CD4-positive, alpha-beta T cell treated with Interleukin-15 for 1 hour (primary cell): Measurements from ENCODE around the gene ASB9.
"Not testable (repeated sequence)": the region's sequence is repeated elsewhere in the genome, so short reads cannot be mapped to it uniquely, and the experiment has no call there.

Experiments
- DNase-seq: peaks from one replicate; pipeline ENCODE4 v3.0.0-alpha.2; 2020

ASB9 gene, protein sequence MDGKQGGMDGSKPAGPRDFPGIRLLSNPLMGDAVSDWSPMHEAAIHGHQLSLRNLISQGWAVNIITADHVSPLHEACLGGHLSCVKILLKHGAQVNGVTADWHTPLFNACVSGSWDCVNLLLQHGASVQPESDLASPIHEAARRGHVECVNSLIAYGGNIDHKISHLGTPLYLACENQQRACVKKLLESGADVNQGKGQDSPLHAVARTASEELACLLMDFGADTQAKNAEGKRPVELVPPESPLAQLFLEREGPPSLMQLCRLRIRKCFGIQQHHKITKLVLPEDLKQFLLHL

GRCh38 chrX:15269618-15270521 lies at the start of gene ASB9:
TSS of gene ASB9 (minus strand) at chrX:15270083. CDS start at chrX:15269874, 209 bp downstream.
- peak; percentile 30 for DNase-seq

DNA sequence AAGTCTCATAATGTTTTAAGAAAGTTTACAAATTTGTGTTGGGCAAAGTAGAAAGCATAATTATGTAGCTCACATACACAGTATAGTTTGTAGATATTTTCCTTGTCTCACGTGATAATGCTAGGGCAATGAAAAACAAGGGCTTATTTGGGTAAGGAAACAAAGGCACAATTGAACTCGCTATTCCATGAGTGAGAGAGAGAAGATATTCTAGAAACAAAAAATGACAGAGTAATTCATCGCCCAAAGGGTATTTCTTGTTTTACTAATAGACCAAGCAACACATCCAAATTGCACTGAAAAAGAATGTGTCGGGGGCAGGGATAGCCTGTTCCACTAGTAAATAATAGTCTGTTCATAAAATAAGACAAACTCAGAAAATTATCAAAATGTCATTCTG lies 49.2 kb upstream of the ASB9 start:
- DNase-seq = no peak

DNA sequence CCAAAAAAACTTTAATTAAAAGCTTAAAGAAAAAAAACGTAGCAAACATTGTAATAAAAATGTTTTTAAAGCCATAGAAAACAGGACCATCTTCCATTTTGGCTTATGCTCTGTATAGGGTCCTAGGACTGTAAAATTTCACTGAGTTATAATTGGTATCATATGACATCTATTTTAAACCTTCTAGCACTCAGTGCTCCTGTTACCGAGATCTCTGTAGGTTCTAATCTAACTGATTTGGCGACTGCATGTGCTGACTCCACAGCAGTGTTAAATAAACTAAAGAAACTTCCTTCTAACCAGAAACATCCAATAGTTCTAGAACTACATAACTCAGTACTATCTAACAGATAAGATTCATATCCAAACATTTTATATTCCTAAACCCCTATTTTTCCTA lies 45.6 kb upstream of the ASB9 start, which contains the start of gene ASB11:
Gene ASB11 (minus strand): TSS at position 132 of the 400 bp plus-strand sequence. CDS start 35 bp downstream, at position 97.
- no peak for DNase-seq

GRCh38 chrX:15314472-15314871 lies 44.6 kb upstream of the ASB9 start:
- DNase-seq = no peak

DNA sequence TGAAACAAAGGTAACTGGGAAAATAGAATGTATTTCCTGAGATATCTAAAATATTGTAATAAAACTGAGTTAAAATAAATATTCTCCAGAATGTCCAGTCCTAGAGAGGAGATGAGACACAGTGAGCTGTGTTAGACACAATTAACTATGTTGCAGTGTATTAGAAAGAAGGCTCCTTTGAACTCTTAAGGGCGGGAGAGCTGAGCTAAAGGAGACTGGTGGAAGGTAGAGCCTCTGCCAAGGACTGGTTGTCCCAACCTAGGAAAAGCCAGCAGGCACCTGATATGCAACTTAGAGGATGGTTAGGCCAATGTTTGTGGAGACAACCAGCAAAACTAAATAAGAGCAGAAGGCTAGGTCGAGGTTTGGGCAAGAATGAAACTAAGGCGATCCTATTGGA lies 41.2 kb upstream of the ASB9 start:
- no peak for DNase-seq

- no peak for DNase-seq
Observed at GRCh38 chrX:15310117-15310516, 40.2 kb upstream of the ASB9 start.

DNA sequence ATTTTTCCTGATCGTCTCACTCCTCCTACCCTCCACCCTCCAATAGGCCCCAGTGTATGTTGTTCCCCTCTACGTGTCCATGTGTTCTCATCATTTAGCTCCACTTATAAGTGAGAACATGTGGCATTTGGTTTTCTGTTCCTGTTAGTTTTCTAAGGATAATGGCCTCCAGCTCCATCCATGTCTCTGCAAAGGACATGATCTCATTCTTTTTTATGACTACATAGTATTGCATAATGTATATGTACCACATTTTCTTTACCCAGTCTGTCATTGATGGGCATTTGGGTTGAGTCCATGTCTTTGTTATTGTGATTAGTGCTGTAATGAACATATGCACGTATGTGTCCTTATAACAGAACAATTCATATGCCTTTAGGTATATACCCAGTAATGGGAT lies 36.0 kb upstream of the ASB9 start:
- DNase-seq = not testable (repeated sequence)

GRCh38 chrX:15301924-15302323 lies 32.0 kb upstream of the ASB9 start:
- peak; percentile 57 for DNase-seq

- no peak for DNase-seq
Observed at GRCh38 chrX:15299941-15300851, 30.3 kb upstream of the ASB9 start.

GRCh38 chrX:15298780-15299179 lies 28.9 kb upstream of the ASB9 start:
- DNase-seq = no peak

DNA sequence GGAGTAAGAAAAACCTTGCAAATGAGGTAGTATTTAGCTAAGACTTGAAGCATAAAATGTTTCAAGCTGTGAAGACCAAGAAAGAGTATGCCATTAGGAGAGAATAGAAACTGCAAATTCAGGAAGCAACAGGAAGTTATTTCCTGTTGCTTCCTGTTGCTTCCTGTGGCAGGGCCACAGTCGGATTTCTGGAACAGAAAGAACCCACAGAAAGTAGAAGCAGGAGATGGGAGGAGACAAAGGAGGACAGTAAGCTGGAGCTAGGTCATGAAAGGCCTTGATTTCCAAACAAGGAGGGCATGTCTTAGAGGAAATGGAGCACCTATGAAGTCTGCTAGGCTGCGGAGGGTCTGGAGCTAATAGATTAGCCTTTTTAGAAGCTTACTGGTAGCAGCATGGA lies 28.3 kb upstream of the ASB9 start:
- no peak for DNase-seq

DNA sequence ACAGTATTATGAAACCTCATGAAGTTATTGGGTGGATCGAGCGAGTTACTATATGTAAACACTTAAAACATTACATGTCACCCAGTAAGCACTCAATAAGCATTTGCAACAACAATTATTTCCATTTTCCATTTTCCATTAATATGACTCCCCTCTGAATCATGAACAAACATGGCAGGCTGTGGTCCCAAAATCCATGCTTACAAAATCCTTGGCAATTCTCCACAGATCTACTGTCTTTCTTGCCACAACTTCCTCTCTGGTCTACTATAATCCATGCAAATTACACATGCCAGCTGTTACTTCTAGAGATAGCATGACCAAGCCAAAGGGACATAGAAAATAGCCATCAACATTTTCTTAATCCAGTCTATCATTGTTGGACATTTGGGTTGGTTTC lies 23.6 kb upstream of the ASB9 start:
- no peak for DNase-seq

- no peak for DNase-seq
Observed at GRCh38 chrX:15292861-15293260, 23.0 kb upstream of the ASB9 start.

- DNase-seq = no peak
Observed at GRCh38 chrX:15277604-15278003, 7.7 kb upstream of the ASB9 start.

DNA sequence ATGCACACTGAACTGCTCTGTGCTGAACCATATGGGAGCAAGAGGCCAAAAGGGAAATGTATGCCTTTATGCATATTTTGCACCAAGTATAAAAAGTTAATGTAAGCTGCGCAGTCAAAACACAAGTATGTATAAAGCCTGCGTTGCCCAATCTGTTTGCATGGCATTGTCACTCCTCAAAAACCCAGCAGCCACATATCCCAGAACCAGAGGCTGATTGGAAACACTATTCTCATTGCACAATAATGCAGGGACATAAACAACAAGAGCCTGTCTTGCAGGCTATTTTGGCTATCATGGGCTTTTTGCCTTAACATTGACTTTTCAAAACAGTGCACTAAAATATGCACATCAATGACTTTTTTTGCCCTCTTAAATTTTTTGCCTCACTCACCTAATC lies 5.1 kb upstream of the ASB9 start:
- no peak for DNase-seq

- not testable (repeated sequence) for DNase-seq
Observed at GRCh38 chrX:15273275-15273674, 3.4 kb upstream of the ASB9 start.

GRCh38 chrX:15271757-15272156 lies 1.9 kb upstream of the ASB9 start:
- no peak for DNase-seq

DNA sequence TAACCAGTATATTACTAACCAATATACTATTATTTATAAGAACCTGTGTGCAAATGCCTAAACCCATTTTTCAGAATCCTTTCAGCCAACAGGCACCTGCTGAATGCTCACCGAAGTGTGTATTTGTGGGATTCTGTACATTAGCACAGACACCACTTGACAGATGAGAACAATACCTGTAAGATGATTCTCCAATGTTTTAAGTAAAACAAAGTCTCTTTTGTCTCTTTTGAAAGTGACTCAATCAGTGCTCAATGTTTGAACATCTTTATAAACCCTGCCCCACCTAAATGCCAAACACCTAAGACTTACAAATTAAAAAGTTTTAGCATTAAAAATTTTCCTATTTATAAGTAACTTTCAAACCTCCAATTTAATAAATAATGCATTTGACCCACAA lies 763 bp downstream of the ASB9 start:
- DNase-seq = no peak

DNA sequence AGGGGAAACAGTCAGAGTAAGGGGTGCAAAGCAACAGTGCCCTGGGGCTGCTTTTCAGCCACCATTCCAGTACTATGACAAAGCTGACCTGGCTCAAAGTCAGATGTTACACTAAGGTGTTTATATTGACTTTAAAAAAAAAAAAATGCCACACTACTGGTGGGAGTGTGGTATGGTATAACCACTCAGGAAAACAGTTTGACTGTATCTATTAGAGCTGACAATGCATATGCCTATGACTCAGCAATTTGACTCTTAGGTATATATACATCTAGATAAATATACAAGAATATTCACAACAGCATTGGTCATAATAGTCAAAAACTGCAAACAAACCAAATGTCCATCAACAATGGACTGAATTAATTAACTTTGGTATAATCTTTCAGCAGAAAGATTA lies 15.0 kb downstream of the ASB9 start:
- no peak for DNase-seq

- no peak for DNase-seq
Observed at GRCh38 chrX:15245896-15246295, 24.0 kb downstream of the ASB9 start.

- DNase-seq = no peak
Observed at GRCh38 chrX:15244421-15244820, 25.5 kb downstream of the ASB9 start.

- no peak for DNase-seq
Observed at GRCh38 chrX:15242899-15243555, 26.9 kb downstream of the ASB9 start.
